Measurements from ENCODE around the gene COX7A2.

Gene COX7A2

GRCh38 chr6:75243333-75244062 is at the start of gene COX7A2:
Gene COX7A2 (minus strand): TSS chr6:75243801. CDS start chr6:75243734, 67 bp downstream.
- peak; percentile 77 for DNase-seq (ENCODE audit: low read depth)

- no peak for DNase-seq (ENCODE audit: low read depth)
These were observed 49.0 kb upstream of the COX7A2 start for GRCh38 chr6:75292555-75292954.

GRCh38 chr6:75291744-75292143 is 48.1 kb upstream of the COX7A2 start:
- no peak for DNase-seq (ENCODE audit: low read depth)

GRCh38 chr6:75291331-75291730 is 47.7 kb upstream of the COX7A2 start:
- DNase-seq (ENCODE audit: low read depth) = no peak

GRCh38 chr6:75290136-75290945 is 46.7 kb upstream of the COX7A2 start:
- DNase-seq (ENCODE audit: low read depth) = no peak

- no peak for DNase-seq (ENCODE audit: low read depth)
These were observed 44.4 kb upstream of the COX7A2 start for GRCh38 chr6:75288023-75288422.

GRCh38 chr6:75287424-75287823 is 43.8 kb upstream of the COX7A2 start:
- DNase-seq (ENCODE audit: low read depth) = no peak

GRCh38 chr6:75286955-75287354 is 43.4 kb upstream of the COX7A2 start:
- no peak for DNase-seq (ENCODE audit: low read depth)

GRCh38 chr6:75285283-75285639 is 41.7 kb upstream of the COX7A2 start:
- DNase-seq (ENCODE audit: low read depth) = no peak

- DNase-seq (ENCODE audit: low read depth) = peak; percentile 91
These were observed 41.2 kb upstream of the COX7A2 start, which contains the start of gene TMEM30A for GRCh38 chr6:75284632-75285282. Gene TMEM30A (minus strand): TSS chr6:75284792. CDS start chr6:75284638, 154 bp downstream.

GRCh38 chr6:75283907-75284631 is 40.5 kb upstream of the COX7A2 start:
- peak; percentile 11 for DNase-seq (ENCODE audit: low read depth)

GRCh38 chr6:75282706-75283105 is 39.1 kb upstream of the COX7A2 start:
- no peak for DNase-seq (ENCODE audit: low read depth)

- no peak for DNase-seq (ENCODE audit: low read depth)
These were observed 38.1 kb upstream of the COX7A2 start for GRCh38 chr6:75281653-75282052.

GRCh38 chr6:75280131-75280855 is 36.7 kb upstream of the COX7A2 start:
- no peak for DNase-seq (ENCODE audit: low read depth)

GRCh38 chr6:75279418-75279817 is 35.8 kb upstream of the COX7A2 start:
- DNase-seq (ENCODE audit: low read depth) = no peak

GRCh38 chr6:75278474-75279077 is 35.0 kb upstream of the COX7A2 start:
- DNase-seq (ENCODE audit: low read depth) = no peak

GRCh38 chr6:75275067-75275466 is 31.5 kb upstream of the COX7A2 start:
- no peak for DNase-seq (ENCODE audit: low read depth)

- no peak for DNase-seq (ENCODE audit: low read depth)
These were observed 29.4 kb upstream of the COX7A2 start for GRCh38 chr6:75273009-75273408.

GRCh38 chr6:75272145-75272840 is 28.7 kb upstream of the COX7A2 start:
- no peak for DNase-seq (ENCODE audit: low read depth)

- no peak for DNase-seq (ENCODE audit: low read depth)
These were observed 25.4 kb upstream of the COX7A2 start for GRCh38 chr6:75268988-75269354.
